Heart left ventricle (tissue), 16 donors: ENCODE measurements around the gene SNAP29. TPM values are rescaled to one million over a fixed set of nuclear protein-coding genes. Genes with fewer than 3 reads are reported as not detected.

ENCODE experiments used
- ATAC-seq, 4 donors: fragments of 200-7000 bp; cut with Tn5 transposase; one replicate each; pipeline ENCODE4 v1.9.1; 2020 to 2022; ENCODE audit warnings: moderate library complexity in 4 of 4, mild to moderate bottlenecking in 3 of 4, moderate number of reproducible peaks in 1 of 4
- DNase-seq, 5 donors: peaks; one replicate each; pipeline ENCODE4 v3.0.0-alpha.2; 2020
- H3K27ac ChIP-seq, 12 donors: fragments of 200-600 bp; sonication (generic) in 4 of 12; one replicate each; pipeline versions ENCODE4 v1.5.0 to v1.8.0; 2016 to 2022; ENCODE audit warnings: mild to moderate bottlenecking in 2 of 12
- H3K27me3 ChIP-seq, 9 donors: fragments of 200-600 bp; sonication (generic) in 2 of 9; one replicate each; pipeline versions ENCODE4 v1.5.1 to v1.8.0; 2016 to 2022; ENCODE audit warnings: mild to moderate bottlenecking in 3 of 9
- H3K36me3 ChIP-seq, 9 donors: fragments of 200-600 bp; sonication (generic) in 2 of 9; one replicate each; pipeline versions ENCODE4 v1.5.0 to v1.8.0; 2018 to 2022; ENCODE audit warnings: mild to moderate bottlenecking in 2 of 9
- H3K4me1 ChIP-seq, 12 donors: fragments of 200-600 bp; sonication (generic) in 4 of 12; one replicate each; pipeline versions ENCODE4 v1.5.0 to v1.8.0; 2016 to 2022; ENCODE audit warnings: mild to moderate bottlenecking in 3 of 12
- H3K4me3 ChIP-seq, 12 donors: fragments of 200-600 bp; sonication (generic) in 4 of 12; one replicate each; pipeline versions ENCODE4 v1.5.0 to v1.8.0; 2017 to 2022; ENCODE audit warnings: mild to moderate bottlenecking in 9 of 12, moderate library complexity in 4 of 12
- H3K9me3 ChIP-seq, 12 donors: fragments of 200-600 bp; sonication (generic) in 4 of 12; one replicate each; pipeline versions ENCODE4 v1.5.0 to v1.8.0; 2016 to 2022; ENCODE audit warnings: mild to moderate bottlenecking in 1 of 12
- POLR2A ChIP-seq, 2 donors: fragments of 450-650 bp; IDR thresholded peaks; one replicate each; pipeline ENCODE4 v1.6.1; 2017; ENCODE audit warnings: antibody characterized with exemption in 2 of 2, mild to moderate bottlenecking in 2 of 2, moderate library complexity in 2 of 2
- WGBS, 4 donors: extraction: QIAGEN DNeasy Blood & Tissue Kit in 2 of 4; methylation state at CpG; one replicate each; pipeline versions ENCODE4 v1.1.5 to v1.1.7; 2013 to 2018; 5-methylcytosine and 5-hydroxymethylcytosine counted together
- intact Hi-C, 10 donors: fragments of 100-400 bp; cut with DNase I; formaldehyde crosslinking; loops; one replicate each; pipeline versions ENCODE4 v1.11.1 to v1.14.2; 2022
- polyA plus RNA-seq, 2 donors: library from polyadenylated mRNA; stranded (reverse); fragments of 200-250 nt; gene quantifications; one replicate each; pipeline ENCODE4 v1.2.3, GENCODE V29; 2013
- total RNA-seq, 9 donors: library from RNA; depleted of rRNA in 2 of 9; stranded (reverse); fragments of >200 nt in 2 of 9; fragmentation: NEBNext Ultra II Directional in 3 of 9; extraction: Animal tissue kit (Norgen Biotek cat#: 25700) in 3 of 9; gene quantifications; one replicate each; pipeline versions ENCODE4 v1.1.0 to v1.2.4, GENCODE V29; 2016 to 2023
- TF ChIP-seq, protein P1 (sequence below), 12 donors: fragments of 200-600 bp; sonication (generic) in 4 of 12; IDR thresholded peaks; one replicate each; pipeline versions ENCODE4 v1.5.0 to v1.8.0; 2018 to 2022; ENCODE audit warnings: antibody characterized with exemption in 12 of 12, mild to moderate bottlenecking in 5 of 12
- donor health status: ischemic (EF 13 %, LVEDD 7.1; RV severe dilation, severe dysfunction).
- donor health status: healthy with polysubstance abuse.
- donor health status: DM: no; HTN: yes; CAD: no.
- donor health status: DM: no; HTN: no; CAD: no.
- donor health status: ischemic (EF 25% LVEDD 6.9; RV normal size, moderate dysfunction).
- donor health status: ischemic (EF 25% LVEDD 5.7; RV mildly dilated, moderate dysfunction).
- donor health status: healthy.
- donor health status: DM: yes; HTN: yes; CAD: no.
- donor health status: ischemic (EF 35%, LVEDD 5.7; RV mildly dilated, moderate dysfunction).
- donor health status: nonischemic (EF 11% LVEDD 7.7; RV severe dilation, severe dysfunction).
- donor health status: DM: yes; HTN: yes; CAD: no.
- donor health status: PGD.
- donor health status: ischemic (EF 29% LVEDD 5.4; RV normal size, mild dysfunction).
- donor health status: nonischemic (EF 23%, LVEDD 6.1; RV moderate dilation, normal function).

Gene SNAP29
- total and polyA plus RNA-seq, 11 donors = 10.5 to 38.7 (median 26.1) TPM

DNA sequence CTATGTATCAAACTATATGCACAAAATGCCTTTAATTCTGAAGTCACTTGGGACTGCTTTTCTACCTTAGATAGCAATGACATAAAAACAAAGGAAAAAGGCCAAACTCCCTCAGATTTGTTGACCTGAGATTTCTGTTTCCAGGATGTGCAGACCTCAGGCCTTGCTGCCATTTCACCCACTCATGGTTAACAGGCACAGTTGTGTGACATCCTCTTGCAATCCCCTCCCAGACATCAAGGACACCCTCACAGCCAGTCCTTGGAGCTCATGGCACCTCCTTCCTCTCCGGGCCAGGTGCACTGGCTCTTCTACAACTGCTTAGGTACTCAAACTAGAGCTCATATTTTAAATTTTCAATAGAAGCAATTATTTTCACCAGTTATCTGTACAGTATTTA, 47.6 kb upstream of the SNAP29 start:
- H3K4me1 ChIP-seq = no peaks in the 10 kb centered on the region
- 93 to 100% (median 94%) methylated on average over 1 of the region's 1 CpG for WGBS, 4 donors
- intact Hi-C loops = no loop called here
- no peak overlapping the region for H3K27ac ChIP-seq
- H3K4me3 ChIP-seq = no peak overlapping the region
- ATAC-seq (no peak), DNase-seq (no peak)
- H3K27me3 ChIP-seq = no peaks in the 10 kb centered on the region
- no peak for TF ChIP-seq POLR2A (IDR thresholded peaks at IDR 0.05)
- TF ChIP-seq, protein P1, sequence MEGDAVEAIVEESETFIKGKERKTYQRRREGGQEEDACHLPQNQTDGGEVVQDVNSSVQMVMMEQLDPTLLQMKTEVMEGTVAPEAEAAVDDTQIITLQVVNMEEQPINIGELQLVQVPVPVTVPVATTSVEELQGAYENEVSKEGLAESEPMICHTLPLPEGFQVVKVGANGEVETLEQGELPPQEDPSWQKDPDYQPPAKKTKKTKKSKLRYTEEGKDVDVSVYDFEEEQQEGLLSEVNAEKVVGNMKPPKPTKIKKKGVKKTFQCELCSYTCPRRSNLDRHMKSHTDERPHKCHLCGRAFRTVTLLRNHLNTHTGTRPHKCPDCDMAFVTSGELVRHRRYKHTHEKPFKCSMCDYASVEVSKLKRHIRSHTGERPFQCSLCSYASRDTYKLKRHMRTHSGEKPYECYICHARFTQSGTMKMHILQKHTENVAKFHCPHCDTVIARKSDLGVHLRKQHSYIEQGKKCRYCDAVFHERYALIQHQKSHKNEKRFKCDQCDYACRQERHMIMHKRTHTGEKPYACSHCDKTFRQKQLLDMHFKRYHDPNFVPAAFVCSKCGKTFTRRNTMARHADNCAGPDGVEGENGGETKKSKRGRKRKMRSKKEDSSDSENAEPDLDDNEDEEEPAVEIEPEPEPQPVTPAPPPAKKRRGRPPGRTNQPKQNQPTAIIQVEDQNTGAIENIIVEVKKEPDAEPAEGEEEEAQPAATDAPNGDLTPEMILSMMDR (IDR thresholded peaks at IDR 0.05) = no peak
- peaks cover 0 to 97% (median 93%) of the 10 kb centered on the region in 9 donors for H3K36me3 ChIP-seq
- H3K9me3 ChIP-seq = no peaks in the 10 kb centered on the region

DNA sequence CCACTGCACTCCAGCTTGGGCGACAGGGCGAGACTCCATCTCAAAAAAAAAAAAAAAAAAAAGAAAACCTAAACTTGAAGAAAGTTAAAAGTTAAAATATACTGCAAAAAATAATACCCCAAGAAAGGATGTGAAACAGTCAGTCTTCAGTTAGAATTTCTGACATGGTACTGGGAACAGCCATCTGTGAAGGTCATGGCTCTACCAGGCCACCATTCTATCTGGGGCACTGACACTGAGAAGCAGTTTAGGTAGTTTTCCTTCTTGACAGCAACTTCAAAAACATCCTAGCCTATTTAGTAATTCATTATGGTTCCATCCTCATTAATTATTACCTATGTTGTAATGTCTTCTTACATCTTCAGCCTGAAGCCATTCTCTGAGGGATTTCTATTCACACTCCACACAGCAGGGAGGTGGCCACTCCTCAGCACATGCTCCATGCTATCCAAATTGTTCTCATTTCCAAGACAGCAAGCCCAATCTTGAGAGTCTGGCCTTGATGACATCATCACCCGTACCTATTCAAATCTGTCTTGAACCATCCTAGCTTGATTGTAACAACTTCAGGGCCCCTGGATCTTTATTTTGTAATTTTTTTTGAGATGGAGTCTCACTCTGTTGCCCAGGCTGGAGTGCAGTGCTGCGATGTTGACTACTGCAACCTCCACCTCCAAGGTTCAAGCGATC, 46.7 kb upstream of the SNAP29 start:
- Histone ChIP-seq H3K4me3 (no peak overlapping the region), H3K27ac (no peak overlapping the region), H3K9me3 (no peaks in the 10 kb centered on the region), H3K4me1 (no peaks in the 10 kb centered on the region), H3K36me3 (peaks cover 0 to 97% (median 93%) of the 10 kb centered on the region in 9 donors), H3K27me3 (no peaks in the 10 kb centered on the region)
- DNase-seq (no peak), ATAC-seq (no peak)
- intact Hi-C loops = no loop called here
- no peak for TF ChIP-seq POLR2A (IDR thresholded peaks at IDR 0.05)
- TF ChIP-seq, protein P1 (IDR thresholded peaks at IDR 0.05) = no peak
- 95 to 100% (median 99%) methylated on average over 5 of the region's 5 CpGs for WGBS, 4 donors

DNA sequence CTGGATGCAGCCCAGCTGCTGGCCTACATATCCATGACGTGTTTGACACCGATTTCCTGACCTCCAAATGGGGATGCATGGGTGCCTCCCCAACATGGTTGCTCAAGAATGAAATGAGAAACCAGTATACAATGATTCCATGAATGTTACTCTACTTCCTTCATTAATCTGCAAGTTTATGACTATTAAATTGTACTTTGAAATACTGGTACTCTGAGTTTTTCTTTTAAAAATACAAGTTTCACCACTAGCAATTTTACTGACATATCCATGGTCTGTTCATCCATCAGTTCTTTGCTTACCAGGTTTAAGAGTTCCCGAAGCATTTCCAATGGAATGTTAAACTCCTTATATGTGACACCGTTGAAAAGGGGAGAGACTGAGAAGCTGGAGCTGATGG, 45.8 kb upstream of the SNAP29 start:
- intact Hi-C loops = no loop called here
- Histone ChIP-seq H3K4me3 (no peak overlapping the region), H3K9me3 (no peaks in the 10 kb centered on the region), H3K27me3 (no peaks in the 10 kb centered on the region), H3K4me1 (no peaks in the 10 kb centered on the region), H3K27ac (no peak overlapping the region), H3K36me3 (peaks cover 0 to 99% (median 93%) of the 10 kb centered on the region in 9 donors)
- TF ChIP-seq, protein P1 (IDR thresholded peaks at IDR 0.05) = no peak
- no peak for TF ChIP-seq POLR2A (IDR thresholded peaks at IDR 0.05)
- WGBS, 4 donors = 85 to 94% (median 92%) methylated on average over 4 of the region's 4 CpGs
- DNase-seq (no peak), ATAC-seq (no peak)

DNA sequence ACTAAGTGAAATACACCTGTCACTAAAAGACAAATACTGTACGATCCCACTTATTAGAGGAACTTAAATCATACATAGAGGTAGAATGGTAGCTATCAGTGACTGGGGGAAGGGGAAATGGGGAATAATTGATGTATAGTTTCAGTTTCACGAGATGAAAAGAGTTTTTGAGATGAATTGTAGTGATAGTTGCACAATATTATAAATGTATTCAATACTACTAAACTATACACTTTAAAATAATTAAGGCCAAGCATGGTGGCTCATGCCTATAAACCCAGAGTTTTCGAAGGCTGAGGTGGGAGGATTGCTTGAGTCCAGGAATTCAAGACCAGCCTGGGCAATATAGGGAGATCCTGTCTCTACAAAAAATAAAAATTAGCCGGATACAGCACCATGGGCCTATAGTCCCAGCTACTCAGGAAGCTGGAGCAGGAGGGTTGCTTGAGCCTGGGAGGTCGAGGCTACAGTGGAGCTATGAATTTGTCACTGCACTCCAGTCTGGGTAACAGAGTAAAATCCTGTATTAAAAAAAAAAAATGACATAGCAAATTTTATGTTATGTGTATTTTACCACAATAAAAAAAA, 44.5 kb upstream of the SNAP29 start:
- TF ChIP-seq, protein P1 (IDR thresholded peaks at IDR 0.05) = no peak
- no peak for TF ChIP-seq POLR2A (IDR thresholded peaks at IDR 0.05)
- no peak overlapping the region for H3K4me3 ChIP-seq
- H3K9me3 ChIP-seq = no peaks in the 10 kb centered on the region
- intact Hi-C loops = no loop called here
- no peaks in the 10 kb centered on the region for H3K4me1 ChIP-seq
- no peak overlapping the region for H3K27ac ChIP-seq
- peaks cover 0 to 100% (median 95%) of the 10 kb centered on the region in 9 donors for H3K36me3 ChIP-seq
- WGBS, 4 donors = 92 to 96% (median 94%) methylated on average over 5 of the region's 5 CpGs
- ATAC-seq (no peak), DNase-seq (no peak)
- H3K27me3 ChIP-seq = no peaks in the 10 kb centered on the region
